OCI-LY1 (cell line): ENCODE data around the gene PRRG1.

Source experiments
- H2AFZ ChIP-seq: fragments of 200-600 bp; sonication (generic), shearing (Covaris generic); 2 replicates; pipeline ENCODE4 v1.6.0; 2014; ENCODE audit warnings: antibody characterized with exemption, mild to moderate bottlenecking, low read length
- H3F3A ChIP-seq: fragments of 200-600 bp; sonication (generic), shearing (Covaris generic); 2 replicates; pipeline ENCODE4 v1.6.0; 2014; ENCODE audit warnings: mild to moderate bottlenecking, antibody characterized with exemption, low read length, moderate library complexity; ENCODE audit not compliant: insufficient read depth
- H3K27ac ChIP-seq: fragments of 200-600 bp; sonication (generic); 2 replicates; pipeline ENCODE4 v1.5.1; 2014; ENCODE audit warnings: low read length, mixed run types, mild to moderate bottlenecking, low read depth; ENCODE audit not compliant: poor library complexity, severe bottlenecking
- H3K27me3 ChIP-seq: fragments of 200-600 bp; sonication (generic); 2 replicates; pipeline ENCODE4 v1.6.0; 2014; ENCODE audit warnings: antibody characterized with exemption, mild to moderate bottlenecking, low read length, moderate library complexity; ENCODE audit not compliant: insufficient read depth
- H3K36me3 ChIP-seq: fragments of 200-600 bp; sonication (generic); 2 replicates; pipeline ENCODE4 v1.6.1; 2014; ENCODE audit warnings: mild to moderate bottlenecking, antibody characterized with exemption, low read length, moderate library complexity, mixed read lengths; ENCODE audit not compliant: insufficient read depth
- H3K4me1 ChIP-seq: fragments of 200-600 bp; sonication (generic); 2 replicates; pipeline ENCODE4 v1.5.1; 2014; ENCODE audit warnings: mild to moderate bottlenecking, low read length, moderate library complexity; ENCODE audit not compliant: insufficient read depth, severe bottlenecking
- H3K4me2 ChIP-seq: fragments of 200-600 bp; sonication (generic), shearing (Covaris generic); 2 replicates; pipeline ENCODE4 v1.6.1; 2014; ENCODE audit warnings: low read length
- H3K4me3 ChIP-seq: fragments of 200-600 bp; sonication (generic); 2 replicates; pipeline ENCODE4 v1.5.1; 2014; ENCODE audit warnings: low read length, low read depth, mild to moderate bottlenecking, mixed read lengths; ENCODE audit not compliant: poor library complexity, severe bottlenecking
- H3K79me2 ChIP-seq: fragments of 200-600 bp; shearing (Covaris generic); 2 replicates; pipeline ENCODE4 v1.6.1; 2016; ENCODE audit warnings: mixed run types, low read length, mixed read lengths; ENCODE audit not compliant: insufficient read depth
- H3K9ac ChIP-seq: fragments of 200-600 bp; sonication (generic), shearing (Covaris generic); 2 replicates; pipeline ENCODE4 v1.6.1; 2014; ENCODE audit warnings: mild to moderate bottlenecking, low read length, mixed read lengths
- H3K9me2 ChIP-seq: fragments of 200-600 bp; sonication (generic), shearing (Covaris generic); 2 replicates; pipeline ENCODE4 v1.6.1; 2014; ENCODE audit warnings: low read depth, mild to moderate bottlenecking, low read length, mixed read lengths
- H3K9me3 ChIP-seq: fragments of 200-600 bp; shearing (Covaris generic); 2 replicates; pipeline ENCODE4 v1.6.1; 2014; ENCODE audit warnings: low read length, mixed read lengths
- H4K20me1 ChIP-seq: fragments of 200-600 bp; sonication (generic), shearing (Covaris generic); 2 replicates; pipeline ENCODE4 v1.6.0; 2016; ENCODE audit warnings: mild to moderate bottlenecking, low read length; ENCODE audit not compliant: insufficient read depth
- CTCF ChIP-seq: fragments of 200-600 bp; sonication (generic), shearing (Covaris generic); IDR thresholded peaks from 2 replicates; pipeline ENCODE4 v1.5.1; 2017; ENCODE audit warnings: mild to moderate bottlenecking, antibody characterized with exemption, low read length, moderate library complexity, mixed read lengths
- EZH2 ChIP-seq: fragments of 200-600 bp; sonication (generic), shearing (Covaris generic); IDR thresholded peaks from 2 replicates; pipeline ENCODE4 v1.8.0; 2017; ENCODE audit warnings: borderline replicate concordance, mixed run types, mild to moderate bottlenecking, antibody characterized with exemption, low read length, moderate library complexity, mixed read lengths

The PRRG1 gene

GRCh38 chrX:37347420-37347819 is 1.7 kb upstream of the PRRG1 start:
- H3K4me3 ChIP-seq, result no peak overlapping the region
- H3K27ac ChIP-seq, result no peak overlapping the region
- no peaks in the 10 kb centered on the region for H4K20me1 ChIP-seq
- no peaks in the 10 kb centered on the region for H3K27me3 ChIP-seq
- H3K4me1 ChIP-seq, result no peaks in the 10 kb centered on the region
- no peak overlapping the region for H3K4me2 ChIP-seq
- H3F3A ChIP-seq, result no peaks in the 10 kb centered on the region
- TF ChIP-seq EZH2 (no peak), CTCF (no peak)
- H3K9ac ChIP-seq, result no peak overlapping the region
- H3K9me2 ChIP-seq, result no peaks in the 10 kb centered on the region
- H2AFZ ChIP-seq, result no peak overlapping the region
- no peaks in the 10 kb centered on the region for H3K79me2 ChIP-seq
- no peaks in the 10 kb centered on the region for H3K9me3 ChIP-seq
- no peaks in the 10 kb centered on the region for H3K36me3 ChIP-seq

GRCh38 chrX:37348231-37348970 is 763 bp upstream of the PRRG1 start:
- no peak overlapping the region for H3K4me3 ChIP-seq
- no peak overlapping the region for H3K4me2 ChIP-seq

GRCh38 chrX:37348971-37349220 is 268 bp upstream of the PRRG1 start:
- Histone ChIP-seq H3F3A (no peaks in the 10 kb centered on the region), H3K27ac (no peak overlapping the region), H3K9ac (no peak overlapping the region), H3K4me3 (no peak overlapping the region), H3K79me2 (no peaks in the 10 kb centered on the region), H3K9me2 (no peaks in the 10 kb centered on the region), H4K20me1 (no peaks in the 10 kb centered on the region), H3K9me3 (no peaks in the 10 kb centered on the region), H3K4me1 (no peaks in the 10 kb centered on the region), H3K36me3 (no peaks in the 10 kb centered on the region), H2AFZ (no peak overlapping the region), H3K27me3 (no peaks in the 10 kb centered on the region), H3K4me2 (no peak overlapping the region)
- no peak for TF ChIP-seq CTCF
- TF ChIP-seq EZH2, result no peak

More at GRCh38 chrX:37348231-37348970, 763 bp upstream of the PRRG1 start:
- no peaks in the 10 kb centered on the region for H3K27me3 ChIP-seq
- no peaks in the 10 kb centered on the region for H4K20me1 ChIP-seq
- no peaks in the 10 kb centered on the region for H3K9me3 ChIP-seq
- no peak for TF ChIP-seq EZH2
- no peak for TF ChIP-seq CTCF
- no peak overlapping the region for H3K27ac ChIP-seq
- no peaks in the 10 kb centered on the region for H3K9me2 ChIP-seq
- H3K4me1 ChIP-seq, result no peaks in the 10 kb centered on the region
- no peaks in the 10 kb centered on the region for H3K79me2 ChIP-seq
- H3K36me3 ChIP-seq, result no peaks in the 10 kb centered on the region
- H3K9ac ChIP-seq, result no peak overlapping the region
- no peaks in the 10 kb centered on the region for H3F3A ChIP-seq
- no peak overlapping the region for H2AFZ ChIP-seq
